HepG2 (cell line): ENCODE measurements around the gene FAM43A. TPM values are rescaled to one million over a fixed set of nuclear protein-coding genes. Genes with fewer than 3 reads are reported as not detected.
A peak's percentile ranks its signal among the peaks of the same experiment; 100 is the strongest.

ENCODE experiments used
- ATM ChIP-seq: fragments of 450-650 bp; IDR thresholded peaks from 2 replicates; pipeline ENCODE4 v1.7.1; 2017; ENCODE audit warnings: mild to moderate bottlenecking, borderline replicate concordance
- CBX2 ChIP-seq, 2 experiments: fragments of 200-600 bp in 1 of 2; sonication (generic); formaldehyde crosslinking in 1 of 2; IDR thresholded peaks; 2 replicates each; pipeline versions ENCODE4 v1.7.0 to v1.8.1; 2018 to 2022; ENCODE audit warnings: low read depth in 2 of 2, low read length in 1 of 2, mild to moderate bottlenecking in 1 of 2, missing genetic modification reagents in 1 of 2
- GABPA ChIP-seq, 2 experiments: IDR thresholded peaks; 2 replicates each; pipeline ENCODE4 v1.6.1; 2011 to 2016; ENCODE audit warnings: low read depth in 2 of 2, low read length in 1 of 2, missing biosample characterization in 1 of 2, missing genetic modification characterization in 1 of 2
- HOMEZ ChIP-seq: IDR thresholded peaks from 2 replicates; pipeline ENCODE4 v1.6.1; 2016; ENCODE audit warnings: low read depth
- KDM6A ChIP-seq: IDR thresholded peaks from 2 replicates; pipeline ENCODE4 v1.6.1; 2016; ENCODE audit warnings: low read depth
- MAFF ChIP-seq: IDR thresholded peaks from 2 replicates; pipeline ENCODE4 v1.6.1; 2011; ENCODE audit warnings: low read depth, low read length, improper control_type of control experiment
- NFKBIZ ChIP-seq: IDR thresholded peaks from 2 replicates; pipeline ENCODE4 v1.6.1; 2018; ENCODE audit warnings: missing genetic modification reagents, missing compliant biosample characterization
- PAXIP1 ChIP-seq: sonication (generic); formaldehyde crosslinking; conservative IDR thresholded peaks from 2 replicates; pipeline ENCODE4 v1.4.0; 2020; ENCODE audit warnings: mild to moderate bottlenecking, missing genetic modification reagents, moderate library complexity
- REL ChIP-seq: sonication (generic); formaldehyde crosslinking; conservative IDR thresholded peaks from 2 replicates; pipeline ENCODE4 v1.8.0; 2022; ENCODE audit warnings: mild to moderate bottlenecking, missing genetic modification reagents, moderate library complexity
- YY1 ChIP-seq: IDR thresholded peaks from 2 replicates; pipeline ENCODE4 v1.6.1; 2011; ENCODE audit warnings: low read length, low read depth, moderate library complexity, mild to moderate bottlenecking; ENCODE audit not compliant: insufficient read depth, insufficient replicate concordance
- ZBTB46 ChIP-seq: sonication (generic); formaldehyde crosslinking; IDR thresholded peaks from 2 replicates; pipeline ENCODE4 v1.4.0; 2020; ENCODE audit warnings: mild to moderate bottlenecking, missing genetic modification reagents, borderline replicate concordance
- ZNF230 ChIP-seq: sonication (generic); formaldehyde crosslinking; IDR thresholded peaks from 2 replicates; pipeline ENCODE4 v1.4.0; 2020; ENCODE audit warnings: mild to moderate bottlenecking, missing genetic modification reagents
- ZNF232 ChIP-seq: sonication (generic); formaldehyde crosslinking; IDR thresholded peaks from 2 replicates; pipeline ENCODE4 v1.4.0; 2020; ENCODE audit warnings: missing genetic modification reagents, borderline replicate concordance
- ZNF670 ChIP-seq: sonication (generic); formaldehyde crosslinking; IDR thresholded peaks from 2 replicates; pipeline ENCODE4 v1.8.0; 2022; ENCODE audit warnings: mild to moderate bottlenecking, missing genetic modification reagents, borderline replicate concordance
- ZNF839 ChIP-seq: sonication (generic); formaldehyde crosslinking; IDR thresholded peaks from 2 replicates; pipeline ENCODE4 v1.4.0; 2020; ENCODE audit warnings: missing genetic modification reagents, mild to moderate bottlenecking, borderline replicate concordance
- polyA plus RNA-seq, 8 experiments: library from polyadenylated mRNA; depleted of rRNA in 3 of 8; stranded (reverse) in 7 of 8; unstranded in 1 of 8; fragments of >200 nt; fragmentation: Illumina TruSeq in 4 of 8; extraction: Trizol in 4 of 8; gene quantifications; 2 replicates each; pipeline versions ENCODE4 v1.2.1 to v1.2.3, GENCODE V29; 2011 to 2016; ENCODE audit warnings: low read depth in 4 of 8, missing spikeins in 1 of 8, mixed read lengths in 1 of 8; ENCODE audit not compliant: insufficient read depth in 1 of 8
- total RNA-seq, 5 experiments: library from RNA; depleted of rRNA; stranded (reverse); fragments of >200 nt; fragmentation: Illumina TruSeq; extraction: Trizol; gene quantifications; 2 replicates each; pipeline ENCODE4 v1.2.3, GENCODE V29; 2016; ENCODE audit warnings: low read depth in 1 of 5
- TF ChIP-seq, protein P1 (sequence below): sonication (generic); formaldehyde crosslinking; IDR thresholded peaks from 2 replicates; pipeline ENCODE4 v1.8.0; 2022; ENCODE audit warnings: mild to moderate bottlenecking, missing genetic modification reagents; ENCODE audit not compliant: insufficient replicate concordance
- TF ChIP-seq, protein P2 (sequence below): sonication (generic); formaldehyde crosslinking; IDR thresholded peaks from 2 replicates; pipeline ENCODE4 v1.5.0; 2020; ENCODE audit warnings: mild to moderate bottlenecking, missing genetic modification reagents

FAM43A gene
- total and polyA plus RNA-seq, 2 of the 13 experiments (the other 11 are each of a cell fraction or from before 2014, with no cell fraction given): 0.91 to 1.8 TPM

DNA sequence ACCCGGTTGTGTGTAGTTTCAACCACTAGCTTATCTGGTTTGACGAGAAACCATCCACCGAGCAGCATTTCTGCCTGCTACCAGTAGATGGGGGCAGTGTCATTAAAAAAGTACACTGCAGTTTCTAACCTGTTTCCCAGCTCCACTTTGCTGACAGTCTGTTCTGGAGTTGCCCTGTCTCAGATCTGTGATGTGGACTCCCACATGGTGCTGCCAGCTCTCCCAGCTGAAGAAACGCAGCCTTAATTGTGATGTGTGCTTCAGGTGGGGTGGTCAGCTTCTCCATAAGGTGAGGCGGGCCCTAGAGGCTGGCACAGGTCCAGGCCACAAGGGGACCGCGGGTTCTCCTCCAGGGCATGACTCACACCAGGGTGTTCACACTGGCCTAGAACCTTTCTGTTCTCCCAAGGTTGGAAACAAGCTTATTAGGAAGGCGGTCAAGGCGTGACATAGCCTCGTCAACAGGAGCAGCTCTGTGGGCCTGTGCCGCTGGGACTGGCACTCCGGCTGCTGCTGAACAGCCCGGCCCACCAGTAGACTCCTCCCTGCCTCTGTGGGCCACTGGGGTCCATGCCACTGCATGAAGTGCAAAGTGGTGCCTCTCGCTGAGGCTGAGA, 2.9 kb upstream of the FAM43A start (continued):
- TF ChIP-seq HOMEZ (CRISPR knock-in tag) (no peak), ZNF839 (CRISPR knock-in tag) (no peak), YY1 (no peak), ZNF232 (CRISPR knock-in tag) (no peak), KDM6A (no peak), CBX2 (IDR thresholded peaks at IDR 0.05; ENCODE audit: low read depth, low read length) (no peak), CBX2 (CRISPR knock-in tag; IDR thresholded peaks at IDR 0.05; ENCODE audit: low read depth) (no peak), PAXIP1 (CRISPR knock-in tag) (peak; percentile 28; the same call in 1 of the 2 replicates), ZBTB46 (no peak), ZNF230 (CRISPR knock-in tag) (0 out of 2 replicates have a peak, but pooled peaks have one; percentile 62), ATM (no peak), MAFF (no peak), GABPA (IDR thresholded peaks at IDR 0.05; ENCODE audit: low read depth, low read length) (no peak), GABPA (CRISPR knock-in tag; IDR thresholded peaks at IDR 0.05; ENCODE audit: low read depth) (no peak), NFKBIZ (no peak), REL (CRISPR knock-in tag) (no peak), ZNF670 (CRISPR knock-in tag) (no peak)
- TF ChIP-seq, protein P1, sequence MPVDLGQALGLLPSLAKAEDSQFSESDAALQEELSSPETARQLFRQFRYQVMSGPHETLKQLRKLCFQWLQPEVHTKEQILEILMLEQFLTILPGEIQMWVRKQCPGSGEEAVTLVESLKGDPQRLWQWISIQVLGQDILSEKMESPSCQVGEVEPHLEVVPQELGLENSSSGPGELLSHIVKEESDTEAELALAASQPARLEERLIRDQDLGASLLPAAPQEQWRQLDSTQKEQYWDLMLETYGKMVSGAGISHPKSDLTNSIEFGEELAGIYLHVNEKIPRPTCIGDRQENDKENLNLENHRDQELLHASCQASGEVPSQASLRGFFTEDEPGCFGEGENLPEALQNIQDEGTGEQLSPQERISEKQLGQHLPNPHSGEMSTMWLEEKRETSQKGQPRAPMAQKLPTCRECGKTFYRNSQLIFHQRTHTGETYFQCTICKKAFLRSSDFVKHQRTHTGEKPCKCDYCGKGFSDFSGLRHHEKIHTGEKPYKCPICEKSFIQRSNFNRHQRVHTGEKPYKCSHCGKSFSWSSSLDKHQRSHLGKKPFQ (CRISPR knock-in tag): peak; percentile 100
- TF ChIP-seq, protein P2, sequence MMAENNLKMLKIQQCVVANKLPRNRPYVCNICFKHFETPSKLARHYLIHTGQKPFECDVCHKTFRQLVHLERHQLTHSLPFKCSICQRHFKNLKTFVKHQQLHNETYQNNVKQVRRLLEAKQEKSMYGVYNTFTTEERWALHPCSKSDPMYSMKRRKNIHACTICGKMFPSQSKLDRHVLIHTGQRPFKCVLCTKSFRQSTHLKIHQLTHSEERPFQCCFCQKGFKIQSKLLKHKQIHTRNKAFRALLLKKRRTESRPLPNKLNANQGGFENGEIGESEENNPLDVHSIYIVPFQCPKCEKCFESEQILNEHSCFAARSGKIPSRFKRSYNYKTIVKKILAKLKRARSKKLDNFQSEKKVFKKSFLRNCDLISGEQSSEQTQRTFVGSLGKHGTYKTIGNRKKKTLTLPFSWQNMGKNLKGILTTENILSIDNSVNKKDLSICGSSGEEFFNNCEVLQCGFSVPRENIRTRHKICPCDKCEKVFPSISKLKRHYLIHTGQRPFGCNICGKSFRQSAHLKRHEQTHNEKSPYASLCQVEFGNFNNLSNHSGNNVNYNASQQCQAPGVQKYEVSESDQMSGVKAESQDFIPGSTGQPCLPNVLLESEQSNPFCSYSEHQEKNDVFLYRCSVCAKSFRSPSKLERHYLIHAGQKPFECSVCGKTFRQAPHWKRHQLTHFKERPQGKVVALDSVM (CRISPR knock-in tag): no peak
